Nephron (organoid): ENCODE data around the gene RRAS.

Source experiments
- H3K27ac Mint-ChIP-seq, 3 experiments: 2 replicates each; pipeline ENCODE4 v1.8.0; 2020; ENCODE audit warnings: mixed read lengths in 3 of 3, mild to moderate bottlenecking in 2 of 3, moderate library complexity in 1 of 3
- H3K27me3 Mint-ChIP-seq: 2 replicates; pipeline ENCODE4 v1.8.0; 2021; ENCODE audit warnings: low read depth, mild to moderate bottlenecking, moderate library complexity, mixed read lengths
- H3K36me3 Mint-ChIP-seq: 2 replicates; pipeline ENCODE4 v1.8.0; 2020; ENCODE audit warnings: low read depth, mixed read lengths
- H3K4me1 Mint-ChIP-seq: 2 replicates; pipeline ENCODE4 v1.8.0; 2020; ENCODE audit warnings: mixed read lengths
- H3K4me3 Mint-ChIP-seq, 3 experiments: 2 replicates each; pipeline ENCODE4 v1.8.0; 2020; ENCODE audit warnings: mild to moderate bottlenecking in 3 of 3, mixed read lengths in 3 of 3, moderate library complexity in 2 of 3
- H3K9me3 Mint-ChIP-seq: 2 replicates; pipeline ENCODE4 v1.8.0; 2020; ENCODE audit warnings: mixed read lengths
- CTCF ChIP-seq, 3 experiments: fragments of 200-600 bp; sonication (generic); IDR thresholded peaks; one replicate each; pipeline ENCODE4 v1.5.0; 2021; ENCODE audit warnings: antibody characterized with exemption in 3 of 3; ENCODE audit not compliant: unreplicated experiment in 3 of 3

Gene RRAS

GRCh38 chr19:49640113-49640898 is at the start of gene RRAS:
RRAS (minus strand) TSS chr19:49640143; CDS start chr19:49640098, 45 bp downstream.
- peaks cover 9% of the 10 kb centered on the region for H3K36me3 Mint-ChIP-seq
- no peak for TF ChIP-seq CTCF (IDR thresholded peaks at IDR 0.05; ENCODE audit: unreplicated experiment in 3 of 3)
- peaks cover 64% of the 10 kb centered on the region for H3K4me1 Mint-ChIP-seq
- H3K4me3 Mint-ChIP-seq: peak within 1 kb of the TSS; percentile 92 to 97 (median 94)
- H3K27ac Mint-ChIP-seq: peak within 1 kb of the TSS; percentile 100
- peaks cover 10% of the 10 kb centered on the region for H3K27me3 Mint-ChIP-seq
- H3K9me3 Mint-ChIP-seq: no peaks in the 10 kb centered on the region

- H3K27ac Mint-ChIP-seq: peak within 1 kb of the TSS; percentile 82 to 91 (median 89)
- H3K4me3 Mint-ChIP-seq: peak within 1 kb of the TSS; percentile 83 to 87 (median 85)
Observed at GRCh38 chr19:49689133-49690078, 49.5 kb upstream of the RRAS start, which contains the start of gene ADM5. ADM5 (plus strand) TSS chr19:49689594; CDS start chr19:49689838, 244 bp downstream.

GRCh38 chr19:49688531-49689132 is 48.7 kb upstream of the RRAS start:
- Mint-ChIP-seq H3K27me3 (no peaks in the 10 kb centered on the region), H3K4me3 (peak overlapping the region in 2 of 3 experiments; percentile 46 to 72), H3K9me3 (no peaks in the 10 kb centered on the region), H3K36me3 (peaks cover 25% of the 10 kb centered on the region), H3K27ac (peak overlapping the region; percentile 30 to 38 (median 38)), H3K4me1 (peaks cover 41% of the 10 kb centered on the region)
- no peak for TF ChIP-seq CTCF (IDR thresholded peaks at IDR 0.05; ENCODE audit: unreplicated experiment in 3 of 3)

More at GRCh38 chr19:49689133-49690078, 49.5 kb upstream of the RRAS start, which contains the start of gene ADM5:
- Mint-ChIP-seq H3K36me3 (peaks cover 23% of the 10 kb centered on the region), H3K27me3 (no peaks in the 10 kb centered on the region), H3K4me1 (peaks cover 41% of the 10 kb centered on the region), H3K9me3 (no peaks in the 10 kb centered on the region)
- peak; percentile 45 to 59 (median 46) for TF ChIP-seq CTCF (IDR thresholded peaks at IDR 0.05; ENCODE audit: unreplicated experiment in 3 of 3)

GRCh38 chr19:49687566-49688316 is 47.8 kb upstream of the RRAS start:
- Mint-ChIP-seq H3K9me3 (no peaks in the 10 kb centered on the region), H3K27me3 (no peaks in the 10 kb centered on the region), H3K36me3 (peaks cover 33% of the 10 kb centered on the region), H3K4me1 (peaks cover 40% of the 10 kb centered on the region), H3K27ac (peak overlapping the region; percentile 34 to 86 (median 70)), H3K4me3 (peak overlapping the region in 2 of 3 experiments; percentile 69 to 79)
- TF ChIP-seq CTCF (IDR thresholded peaks at IDR 0.05; ENCODE audit: unreplicated experiment in 3 of 3): no peak

GRCh38 chr19:49687150-49687549 is 47.2 kb upstream of the RRAS start:
- TF ChIP-seq CTCF (IDR thresholded peaks at IDR 0.05; ENCODE audit: unreplicated experiment in 3 of 3): no peak
- peak overlapping the region in 2 of 3 experiments; percentile 49 to 86 for H3K27ac Mint-ChIP-seq
- H3K36me3 Mint-ChIP-seq: peaks cover 38% of the 10 kb centered on the region
- H3K4me3 Mint-ChIP-seq: peak overlapping the region in 1 of 3 experiments; percentile 29
- no peaks in the 10 kb centered on the region for H3K9me3 Mint-ChIP-seq
- no peaks in the 10 kb centered on the region for H3K27me3 Mint-ChIP-seq
- H3K4me1 Mint-ChIP-seq: peaks cover 35% of the 10 kb centered on the region
